Adipocyte (in vitro differentiated cells): ENCODE results near the gene FAR2.

ENCODE experiments used
- DNase-seq: peaks from one replicate; pipeline ENCODE4 v3.0.0-alpha.2; 2015; ENCODE audit warnings: low read depth
- H3K27me3 ChIP-seq: replicated peaks from 2 replicates; pipeline ENCODE4 v1.7.0; 2013; ENCODE audit warnings: mild to moderate bottlenecking, low read length, moderate library complexity; ENCODE audit not compliant: control insufficient read depth, insufficient read depth
- H3K36me3 ChIP-seq: 2 replicates; pipeline ENCODE4 v1.7.0; 2013; ENCODE audit warnings: low read length, mild to moderate bottlenecking, moderate library complexity; ENCODE audit not compliant: control insufficient read depth, insufficient read depth, severe bottlenecking
- H3K4me1 ChIP-seq: 2 replicates; pipeline ENCODE4 v1.7.0; 2013; ENCODE audit warnings: mild to moderate bottlenecking, low read length, moderate library complexity; ENCODE audit not compliant: control insufficient read depth, insufficient read depth
- H3K4me3 ChIP-seq: 2 replicates; pipeline ENCODE4 v1.7.0; 2013; ENCODE audit warnings: mild to moderate bottlenecking, low read length, moderate library complexity
- H3K9ac ChIP-seq: 2 replicates; pipeline ENCODE4 v1.7.0; 2013; ENCODE audit warnings: mild to moderate bottlenecking, low read length, moderate library complexity
- H3K9me3 ChIP-seq: 2 replicates; pipeline ENCODE4 v1.7.0; 2013; ENCODE audit warnings: mild to moderate bottlenecking, low read length, moderate library complexity; ENCODE audit not compliant: control insufficient read depth

Gene FAR2

DNA sequence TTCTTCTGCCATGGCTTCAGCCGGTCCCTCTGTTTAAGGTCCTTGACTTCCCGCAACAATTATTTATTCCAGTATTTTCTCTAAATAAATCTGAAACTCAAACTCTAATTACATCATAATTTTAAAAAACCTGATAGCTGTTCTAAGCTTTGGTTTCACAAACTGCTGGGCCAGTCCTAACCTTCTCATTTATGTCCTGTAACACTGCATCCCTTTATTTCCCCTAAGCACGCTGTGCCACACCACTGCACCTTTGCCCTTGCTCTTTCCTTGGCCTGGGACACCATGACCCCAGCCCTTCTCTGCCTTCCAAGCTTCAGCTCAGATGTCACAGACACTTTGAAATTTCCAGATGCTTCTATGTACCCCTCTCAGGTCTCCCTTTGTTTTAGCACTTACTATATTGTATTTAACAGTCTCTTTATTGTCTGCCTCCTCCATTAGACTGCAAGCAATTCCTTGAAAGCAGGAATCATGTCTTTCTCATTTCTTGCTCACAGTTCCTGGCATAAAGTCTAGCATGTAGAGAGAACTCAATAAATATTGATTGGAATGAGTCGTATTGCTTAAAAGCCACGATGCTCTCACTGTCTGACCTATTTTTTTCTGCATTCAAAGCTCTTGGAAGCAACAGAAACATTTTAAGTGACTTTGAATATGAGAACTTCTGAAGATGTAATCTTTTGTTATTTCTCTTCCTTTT is 120.8 kb downstream of the FAR2 start:
- Histone ChIP-seq H3K9me3 (no peaks in the 10 kb centered on the region), H3K36me3 (peaks cover 16% of the 10 kb centered on the region), H3K4me1 (no peaks in the 10 kb centered on the region), H3K27me3 (no peaks in the 10 kb centered on the region), H3K9ac (no peak overlapping the region), H3K4me3 (no peak overlapping the region)
- no peak for DNase-seq

DNA sequence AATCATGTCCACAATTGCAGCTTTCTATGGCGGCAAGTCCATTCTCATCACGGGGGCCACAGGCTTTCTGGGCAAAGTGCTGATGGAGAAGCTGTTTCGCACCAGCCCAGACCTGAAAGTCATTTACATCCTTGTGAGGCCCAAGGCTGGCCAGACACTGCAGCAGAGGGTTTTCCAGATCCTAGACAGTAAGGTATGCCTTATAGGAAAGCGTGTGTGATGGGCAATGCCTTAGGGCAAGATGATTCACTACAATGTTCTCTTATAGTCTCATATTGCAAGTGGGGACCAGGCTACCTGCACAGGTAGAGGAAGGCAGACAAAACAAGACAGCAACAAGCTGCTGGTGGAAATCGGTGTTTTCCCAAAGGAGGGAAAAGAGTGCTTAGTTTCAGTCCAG is 121.4 kb downstream of the FAR2 start:
- no peak for DNase-seq
- Histone ChIP-seq H3K4me3 (no peak overlapping the region), H3K9me3 (no peaks in the 10 kb centered on the region), H3K9ac (no peak overlapping the region), H3K36me3 (peaks cover 16% of the 10 kb centered on the region), H3K27me3 (no peaks in the 10 kb centered on the region), H3K4me1 (no peaks in the 10 kb centered on the region)

- no peak overlapping the region for H3K9ac ChIP-seq
- no peak for DNase-seq
- peaks cover 16% of the 10 kb centered on the region for H3K36me3 ChIP-seq
- H3K4me3 ChIP-seq: no peak overlapping the region
- no peaks in the 10 kb centered on the region for H3K4me1 ChIP-seq
- no peaks in the 10 kb centered on the region for H3K9me3 ChIP-seq
- no peaks in the 10 kb centered on the region for H3K27me3 ChIP-seq
Measured at GRCh38 chr12:29273178-29273843, 124.2 kb downstream of the FAR2 start.

DNA sequence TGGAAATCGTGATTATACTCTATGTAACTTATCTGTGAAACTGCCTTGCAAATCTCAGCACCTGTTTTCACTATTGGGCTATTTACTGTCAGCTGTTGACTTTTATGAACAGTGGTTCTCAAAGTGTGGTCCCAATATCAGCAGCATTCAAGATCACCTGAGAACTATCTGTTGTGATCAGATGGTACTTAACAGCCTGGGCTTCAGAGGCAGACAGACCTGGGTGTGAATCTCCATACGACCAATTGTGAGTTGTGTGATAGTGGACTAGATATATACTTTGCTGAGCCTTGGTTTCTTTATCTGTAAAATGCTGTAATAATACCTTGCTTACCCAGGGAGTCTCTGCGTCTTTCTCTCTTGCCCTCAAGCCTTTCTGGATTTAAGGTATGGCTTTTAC is 126.8 kb downstream of the FAR2 start:
- Histone ChIP-seq H3K9ac (no peak overlapping the region), H3K9me3 (no peaks in the 10 kb centered on the region), H3K4me1 (peaks cover 13% of the 10 kb centered on the region), H3K4me3 (no peak overlapping the region), H3K36me3 (peaks cover 11% of the 10 kb centered on the region), H3K27me3 (no peaks in the 10 kb centered on the region)
- no peak for DNase-seq

DNA sequence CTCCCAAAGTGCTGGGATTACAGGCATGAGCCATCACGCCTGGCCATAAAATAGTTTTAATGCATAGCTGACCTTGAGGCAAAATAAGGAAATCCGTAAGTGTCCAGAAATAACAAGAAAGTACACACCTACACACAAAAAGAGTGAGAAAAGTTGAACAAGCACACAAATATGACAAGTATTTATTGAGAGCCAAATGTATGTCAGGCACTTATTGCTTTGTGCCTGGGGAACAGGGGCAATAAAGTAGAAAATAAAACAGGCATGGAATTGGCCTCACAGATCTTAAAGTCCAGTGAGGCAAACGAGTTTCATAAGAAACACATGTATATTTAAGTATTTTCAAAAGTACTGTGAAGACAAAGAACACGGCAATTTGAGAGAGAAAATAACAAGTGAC is 128.2 kb downstream of the FAR2 start:
- Histone ChIP-seq H3K9ac (no peak overlapping the region), H3K4me1 (peaks cover 25% of the 10 kb centered on the region), H3K9me3 (no peaks in the 10 kb centered on the region), H3K27me3 (no peaks in the 10 kb centered on the region), H3K4me3 (no peak overlapping the region), H3K36me3 (peaks cover 4% of the 10 kb centered on the region)
- peak; percentile 2 for DNase-seq

- H3K9ac ChIP-seq: no peak overlapping the region
Measured at GRCh38 chr12:29278673-29279420, 129.8 kb downstream of the FAR2 start.

GRCh38 chr12:29281371-29282005 is 132.4 kb downstream of the FAR2 start:
- Histone ChIP-seq H3K4me1 (peaks cover 33% of the 10 kb centered on the region), H3K9me3 (no peaks in the 10 kb centered on the region), H3K27me3 (no peaks in the 10 kb centered on the region), H3K4me3 (no peak overlapping the region), H3K9ac (no peak overlapping the region), H3K36me3 (no peaks in the 10 kb centered on the region)
- no peak for DNase-seq

More at GRCh38 chr12:29278673-29279420, 129.8 kb downstream of the FAR2 start:
- no peaks in the 10 kb centered on the region for H3K27me3 ChIP-seq
- H3K36me3 ChIP-seq: no peaks in the 10 kb centered on the region
- H3K4me3 ChIP-seq: no peak overlapping the region
- DNase-seq: peak; percentile 75
- H3K4me1 ChIP-seq: peaks cover 29% of the 10 kb centered on the region
- no peaks in the 10 kb centered on the region for H3K9me3 ChIP-seq

DNA sequence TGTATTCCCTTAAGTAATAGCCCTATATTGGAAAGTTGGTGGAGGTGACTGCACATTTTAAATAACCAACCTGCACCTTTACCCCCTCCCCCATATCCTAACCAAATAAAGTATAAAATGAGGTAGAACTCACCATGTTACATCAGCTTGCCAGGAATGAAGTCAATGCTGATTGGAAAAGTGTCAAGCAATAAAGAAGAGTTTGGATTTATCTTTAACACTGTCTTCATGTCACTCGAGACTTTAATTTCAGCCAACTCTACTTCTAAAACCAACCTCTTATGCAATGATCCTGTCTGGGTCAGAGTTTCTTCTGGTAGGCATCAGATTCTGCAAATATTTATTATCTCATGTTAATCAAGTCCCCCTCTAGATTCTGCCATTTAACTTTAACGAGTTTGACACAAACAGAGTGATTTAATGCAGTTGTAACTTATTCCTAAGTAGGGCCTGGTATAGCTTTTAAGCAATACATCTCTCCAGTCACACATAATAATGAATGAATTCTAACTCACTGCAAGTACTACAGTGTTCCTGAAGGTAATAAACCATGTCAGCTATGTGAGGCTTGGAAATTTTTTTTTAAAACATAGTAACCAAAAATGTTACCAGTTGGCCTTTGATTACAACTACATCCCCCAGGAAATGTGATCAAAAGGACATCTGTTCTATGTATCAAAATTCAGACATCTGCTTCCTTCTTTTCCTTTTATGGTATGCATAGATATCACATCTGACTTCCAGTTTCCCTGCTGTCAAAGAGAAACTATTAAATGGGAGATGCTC is 133.1 kb downstream of the FAR2 start:
- H3K9ac ChIP-seq: no peak overlapping the region
- H3K27me3 ChIP-seq: no peaks in the 10 kb centered on the region
- no peak for DNase-seq
- no peaks in the 10 kb centered on the region for H3K9me3 ChIP-seq
- H3K4me3 ChIP-seq: no peak overlapping the region
- H3K4me1 ChIP-seq: peaks cover 35% of the 10 kb centered on the region
- no peaks in the 10 kb centered on the region for H3K36me3 ChIP-seq

- no peaks in the 10 kb centered on the region for H3K36me3 ChIP-seq
- H3K9me3 ChIP-seq: peaks cover 3% of the 10 kb centered on the region
- no peak overlapping the region for H3K4me3 ChIP-seq
- DNase-seq: peak; percentile 4
- peaks cover 28% of the 10 kb centered on the region for H3K4me1 ChIP-seq
- H3K9ac ChIP-seq: no peak overlapping the region
- no peaks in the 10 kb centered on the region for H3K27me3 ChIP-seq
Measured at GRCh38 chr12:29283969-29284700, 135.1 kb downstream of the FAR2 start.

DNA sequence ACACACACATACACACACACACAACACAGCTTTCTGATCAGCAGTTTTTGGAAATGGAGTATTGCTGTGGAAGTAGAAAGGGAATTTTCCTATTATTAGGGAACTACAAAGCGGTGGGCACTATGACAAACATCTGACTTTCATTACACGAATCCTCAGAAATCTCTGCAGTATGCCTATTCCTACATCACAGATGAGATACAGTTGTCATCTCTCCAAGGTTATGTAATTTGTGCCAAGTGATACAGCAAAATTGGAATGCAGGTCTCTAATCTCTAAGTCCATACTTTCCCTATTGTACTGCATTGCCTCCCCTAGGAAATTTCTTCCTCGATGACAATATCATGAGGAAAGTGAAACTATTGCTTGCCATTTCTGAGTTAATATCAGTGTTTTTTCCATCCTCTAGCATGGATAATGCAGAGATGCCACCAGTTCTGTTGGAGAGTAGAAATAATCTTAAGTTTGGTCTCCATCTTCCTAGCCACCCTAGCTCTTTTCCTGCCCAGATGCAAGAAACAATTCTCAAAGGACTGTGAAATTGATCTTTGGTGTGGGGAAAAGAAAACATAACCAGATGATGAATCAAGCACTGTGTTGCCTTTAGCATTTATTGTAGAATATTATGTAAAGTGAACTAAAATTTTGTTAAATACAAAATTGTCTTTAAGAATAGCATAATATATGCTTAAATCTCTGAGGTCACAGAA is 137.2 kb downstream of the FAR2 start:
- Histone ChIP-seq H3K4me1 (peaks cover 20% of the 10 kb centered on the region), H3K36me3 (no peaks in the 10 kb centered on the region), H3K4me3 (peak overlapping the region; percentile 20), H3K9ac (no peak overlapping the region), H3K27me3 (no peaks in the 10 kb centered on the region), H3K9me3 (peaks cover 3% of the 10 kb centered on the region)
- peak; percentile 48 for DNase-seq
